Nephron (organoid): ENCODE data around the gene PLOD1.
"Not testable (repeated sequence)": the region's sequence is repeated elsewhere in the genome, so short reads cannot be mapped to it uniquely, and the experiment has no call there.

ENCODE experiments used
- H3K27ac Mint-ChIP-seq, 3 experiments: 2 replicates each; pipeline ENCODE4 v1.8.0; 2020; ENCODE audit warnings: mixed read lengths in 3 of 3, mild to moderate bottlenecking in 2 of 3, moderate library complexity in 1 of 3
- H3K27me3 Mint-ChIP-seq: 2 replicates; pipeline ENCODE4 v1.8.0; 2021; ENCODE audit warnings: low read depth, mild to moderate bottlenecking, moderate library complexity, mixed read lengths
- H3K36me3 Mint-ChIP-seq: 2 replicates; pipeline ENCODE4 v1.8.0; 2020; ENCODE audit warnings: low read depth, mixed read lengths
- H3K4me1 Mint-ChIP-seq: 2 replicates; pipeline ENCODE4 v1.8.0; 2020; ENCODE audit warnings: mixed read lengths
- H3K4me3 Mint-ChIP-seq, 3 experiments: 2 replicates each; pipeline ENCODE4 v1.8.0; 2020; ENCODE audit warnings: mild to moderate bottlenecking in 3 of 3, mixed read lengths in 3 of 3, moderate library complexity in 2 of 3
- H3K9me3 Mint-ChIP-seq: 2 replicates; pipeline ENCODE4 v1.8.0; 2020; ENCODE audit warnings: mixed read lengths
- CTCF ChIP-seq, 3 experiments: fragments of 200-600 bp; sonication (generic); IDR thresholded peaks; one replicate each; pipeline ENCODE4 v1.5.0; 2021; ENCODE audit warnings: antibody characterized with exemption in 3 of 3; ENCODE audit not compliant: unreplicated experiment in 3 of 3

The PLOD1 gene

GRCh38 chr1:12007204-12007603 lies 72.7 kb downstream of the PLOD1 start:
- no peak overlapping the region for H3K27ac Mint-ChIP-seq
- no peak for TF ChIP-seq CTCF (IDR thresholded peaks at IDR 0.05; ENCODE audit: unreplicated experiment in 3 of 3)
- H3K4me1 Mint-ChIP-seq = peaks cover 4% of the 10 kb centered on the region
- H3K27me3 Mint-ChIP-seq = no peaks in the 10 kb centered on the region
- no peaks in the 10 kb centered on the region for H3K9me3 Mint-ChIP-seq
- H3K36me3 Mint-ChIP-seq = peaks cover 94% of the 10 kb centered on the region
- H3K4me3 Mint-ChIP-seq = no peak overlapping the region

- peaks cover 92% of the 10 kb centered on the region for H3K36me3 Mint-ChIP-seq
- peaks cover 14% of the 10 kb centered on the region for H3K4me1 Mint-ChIP-seq
These were observed 73.8 kb downstream of the PLOD1 start for GRCh38 chr1:12008355-12008754.

DNA sequence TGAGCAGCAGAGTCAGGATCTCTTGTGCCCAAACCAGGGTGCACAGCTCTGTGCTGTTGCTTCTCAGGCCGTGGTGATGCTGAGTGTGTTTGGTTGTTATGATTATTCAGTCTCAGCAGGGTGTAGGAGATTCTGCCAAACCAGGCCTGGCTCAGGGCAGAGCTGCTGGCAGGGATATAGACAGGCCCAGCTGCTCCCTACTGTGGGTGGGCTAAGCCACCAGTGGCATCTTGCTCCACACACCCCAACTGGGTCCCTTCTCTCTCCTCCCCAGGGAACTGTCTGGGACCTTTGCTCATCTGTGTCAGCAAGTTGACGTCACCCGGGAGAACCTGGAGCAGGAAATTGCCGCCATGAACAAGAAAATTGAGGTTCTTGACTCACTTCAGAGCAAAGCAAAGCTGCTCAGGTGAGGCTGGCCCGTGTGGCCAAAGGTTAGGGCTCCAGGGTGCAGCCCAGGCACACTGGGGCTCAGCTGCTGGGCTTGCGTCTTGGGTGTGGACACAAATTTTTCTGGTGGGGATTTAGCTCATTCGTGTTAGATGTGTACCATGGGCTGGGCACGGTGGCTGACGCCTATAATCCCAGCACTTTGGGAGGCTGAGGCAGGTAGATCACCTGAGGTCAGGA lies 74.9 kb downstream of the PLOD1 start:
- no peak overlapping the region for H3K4me3 Mint-ChIP-seq
- H3K4me1 Mint-ChIP-seq = peaks cover 21% of the 10 kb centered on the region
- H3K27me3 Mint-ChIP-seq = no peaks in the 10 kb centered on the region
- no peak overlapping the region for H3K27ac Mint-ChIP-seq
- H3K36me3 Mint-ChIP-seq = peaks cover 86% of the 10 kb centered on the region
- no peaks in the 10 kb centered on the region for H3K9me3 Mint-ChIP-seq
- no peak for TF ChIP-seq CTCF (IDR thresholded peaks at IDR 0.05; ENCODE audit: unreplicated experiment in 3 of 3)

More at GRCh38 chr1:12008355-12008754, 73.8 kb downstream of the PLOD1 start:
- H3K27me3 Mint-ChIP-seq, H3K4me3 Mint-ChIP-seq, H3K9me3 Mint-ChIP-seq, H3K27ac Mint-ChIP-seq: not testable (repeated sequence)

DNA sequence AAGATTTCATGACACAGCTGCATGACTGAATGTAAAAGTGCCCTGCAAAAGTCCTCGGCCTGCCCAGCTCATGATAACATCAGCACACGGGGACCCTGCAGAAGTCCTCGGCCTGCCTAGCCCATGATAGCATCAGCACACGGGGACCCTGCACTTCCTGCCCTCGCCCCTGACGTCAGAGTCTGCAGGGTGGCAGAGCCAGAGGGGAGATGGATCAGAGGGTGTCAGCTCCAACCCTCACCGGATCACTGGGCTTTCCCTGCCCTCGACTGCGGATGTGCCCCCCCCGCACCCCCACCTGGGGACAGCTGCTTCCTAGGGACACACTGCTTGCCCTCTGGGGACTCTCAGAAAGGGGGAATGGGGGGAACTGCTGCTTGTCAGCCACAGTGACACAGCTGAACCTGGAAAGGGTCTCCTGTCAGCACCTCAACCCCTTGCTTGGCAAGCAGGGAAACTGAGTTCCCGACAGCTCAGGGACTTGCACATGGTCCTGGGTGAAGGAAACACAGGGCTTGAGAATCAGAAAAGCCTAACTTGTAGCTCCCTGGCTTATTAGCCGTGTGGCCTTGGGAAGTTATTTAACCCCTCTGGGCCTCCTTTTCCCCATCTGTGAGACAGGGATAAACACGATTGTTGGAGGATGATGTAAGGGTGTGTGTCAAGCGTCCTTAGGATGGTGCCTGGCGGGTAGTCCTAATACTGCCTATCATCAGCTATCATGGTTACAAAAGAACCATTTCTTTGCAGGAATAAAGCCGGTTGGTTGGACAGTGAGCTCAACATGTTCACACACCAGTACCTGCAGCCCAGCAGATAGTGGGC lies 76.4 kb downstream of the PLOD1 start:
- H3K4me3 Mint-ChIP-seq = no peak overlapping the region
- no peak for TF ChIP-seq CTCF (IDR thresholded peaks at IDR 0.05; ENCODE audit: unreplicated experiment in 3 of 3)
- peaks cover 74% of the 10 kb centered on the region for H3K36me3 Mint-ChIP-seq
- H3K9me3 Mint-ChIP-seq = no peaks in the 10 kb centered on the region
- H3K27ac Mint-ChIP-seq = no peak overlapping the region
- peaks cover 23% of the 10 kb centered on the region for H3K4me1 Mint-ChIP-seq
- H3K27me3 Mint-ChIP-seq = no peaks in the 10 kb centered on the region

GRCh38 chr1:12011998-12012397 lies 77.5 kb downstream of the PLOD1 start:
- peak overlapping the region in 1 of 3 experiments; percentile 52 for H3K27ac Mint-ChIP-seq
- H3K4me1 Mint-ChIP-seq = peaks cover 23% of the 10 kb centered on the region
- no peak for TF ChIP-seq CTCF (IDR thresholded peaks at IDR 0.05; ENCODE audit: unreplicated experiment in 3 of 3)
- no peaks in the 10 kb centered on the region for H3K27me3 Mint-ChIP-seq
- peaks cover 63% of the 10 kb centered on the region for H3K36me3 Mint-ChIP-seq
- no peak overlapping the region for H3K4me3 Mint-ChIP-seq
- no peaks in the 10 kb centered on the region for H3K9me3 Mint-ChIP-seq

- no peak for TF ChIP-seq CTCF (IDR thresholded peaks at IDR 0.05; ENCODE audit: unreplicated experiment in 3 of 3)
- Mint-ChIP-seq H3K27me3 (no peaks in the 10 kb centered on the region), H3K36me3 (peaks cover 56% of the 10 kb centered on the region), H3K4me1 (peaks cover 23% of the 10 kb centered on the region), H3K4me3 (no peak overlapping the region), H3K9me3 (no peaks in the 10 kb centered on the region), H3K27ac (peak overlapping the region; percentile 61 to 73 (median 62))
These were observed 78.2 kb downstream of the PLOD1 start for GRCh38 chr1:12012560-12013316.
